Endothelial cell of umbilical vein (primary cell): Measurements from ENCODE around the gene SLC39A8. TPM values are rescaled to one million over a fixed set of nuclear protein-coding genes. Genes with fewer than 3 reads are reported as not detected.

Experiments
- BruUV-seq: library from RNA; stranded (reverse); fragments of 400-500 nt; replicated peaks from 2 replicates; lab custom pipeline; 2021; lab: Mats Ljungman, UMichigan
- CTCF ChIA-PET: fragments of 300-600, 350-600 bp; sonication (Branson Sonifier 250); formaldehyde crosslinking; loops from one replicate; lab custom pipeline; 2021; ENCODE audit warnings: antibody characterized with exemption, inconsistent platforms; lab: Charles Lee
- POLR2A ChIA-PET: fragments of 300-600, 350-600 bp; sonication (Branson Sonifier 250); formaldehyde crosslinking; loops from one replicate; lab custom pipeline; 2021; ENCODE audit warnings: antibody characterized with exemption, inconsistent platforms; lab: Charles Lee
- DNase-seq: peaks from one replicate; pipeline ENCODE4 v3.0.0-alpha.2; 2011; ENCODE audit warnings: low read depth, low spot score
- FAIRE-seq: peaks from 2 replicates; lab custom pipeline; 2011; peaks lifted over from hg19 to GRCh38; lab: Jason Lieb, UNC
- H2AFZ ChIP-seq: 2 replicates; pipeline ENCODE4 v1.6.0; 2012; ENCODE audit warnings: low read depth, low read length, control low read depth, inconsistent platforms
- H3K27ac ChIP-seq: 2 replicates; pipeline ENCODE4 v1.5.1; 2011; ENCODE audit warnings: low read depth, mild to moderate bottlenecking, control low read depth, low read length, moderate library complexity; ENCODE audit not compliant: insufficient read depth
- H3K27me3 ChIP-seq, 2 experiments: 2 replicates each; pipeline versions ENCODE4 v1.6.0 to v1.6.1; 2011; ENCODE audit warnings: low read length in 2 of 2, mixed read lengths in 1 of 2; ENCODE audit not compliant: control insufficient read depth in 2 of 2, insufficient read depth in 2 of 2
- H3K36me3 ChIP-seq, 2 experiments: 2 replicates in 1 of 2; 3 replicates in 1 of 2; pipeline ENCODE4 v1.5.1; 2011; ENCODE audit warnings: low read length in 2 of 2, mild to moderate bottlenecking in 1 of 2, moderate library complexity in 1 of 2; ENCODE audit not compliant: control insufficient read depth in 2 of 2, insufficient read depth in 2 of 2; ENCODE audit errors: extremely low read depth in 1 of 2
- H3K4me1 ChIP-seq: 3 replicates; pipeline ENCODE4 v1.5.1; 2011; ENCODE audit warnings: mild to moderate bottlenecking, low read length; ENCODE audit not compliant: control insufficient read depth, insufficient read depth; ENCODE audit errors: extremely low read depth
- H3K4me2 ChIP-seq: 2 replicates; pipeline ENCODE4 v1.6.1; 2011; ENCODE audit warnings: low read length, control low read depth, mixed read lengths; ENCODE audit not compliant: insufficient read depth
- H3K4me3 ChIP-seq, 3 experiments: fragments of 200-600 bp in 1 of 3; sonication (generic), shearing (Covaris generic) in 1 of 3; replicated peaks in 1 of 3; 2 replicates each; pipeline ENCODE4 v1.5.1; 2011 to 2016; ENCODE audit warnings: control low read depth in 3 of 3, low read length in 3 of 3, mild to moderate bottlenecking in 2 of 3, inconsistent platforms in 1 of 3, low read depth in 1 of 3, moderate library complexity in 1 of 3; ENCODE audit not compliant: insufficient read depth in 1 of 3
- H3K79me2 ChIP-seq: 2 replicates; pipeline ENCODE4 v1.6.0; 2012; ENCODE audit warnings: low read length, inconsistent platforms; ENCODE audit not compliant: control insufficient read depth, insufficient read depth
- H3K9ac ChIP-seq: replicated peaks from 2 replicates; pipeline ENCODE3; 2011; ENCODE audit warnings: low read length, control low read depth; ENCODE audit not compliant: insufficient read depth; ENCODE audit errors: extremely low read depth
- H3K9me1 ChIP-seq: replicated peaks from 3 replicates; pipeline ENCODE4 v1.6.0; 2011; ENCODE audit warnings: mild to moderate bottlenecking, low read length; ENCODE audit not compliant: control insufficient read depth, insufficient read depth; ENCODE audit errors: extremely low read depth
- H3K9me3 ChIP-seq: replicated peaks from 2 replicates; pipeline ENCODE4 v1.5.1; 2012; ENCODE audit warnings: low read length, inconsistent platforms; ENCODE audit not compliant: control insufficient read depth, insufficient read depth
- H4K20me1 ChIP-seq: replicated peaks from 2 replicates; pipeline ENCODE3; 2011; ENCODE audit warnings: mild to moderate bottlenecking, low read length; ENCODE audit not compliant: control insufficient read depth, insufficient read depth; ENCODE audit errors: extremely low read depth
- EZH2 ChIP-seq: IDR thresholded peaks from 2 replicates; pipeline ENCODE4 v1.6.1; 2012; ENCODE audit warnings: borderline replicate concordance, low read depth, mild to moderate bottlenecking, moderate library complexity, low read length, inconsistent platforms; ENCODE audit not compliant: severe bottlenecking
- FOS ChIP-seq: IDR thresholded peaks from 2 replicates; pipeline ENCODE4 v1.6.1; 2011; ENCODE audit warnings: mild to moderate bottlenecking, low read length, moderate library complexity, borderline replicate concordance; ENCODE audit not compliant: insufficient read depth
- GATA2 ChIP-seq: IDR thresholded peaks from 2 replicates; pipeline ENCODE4 v1.7.0; 2011; ENCODE audit warnings: low read depth, mild to moderate bottlenecking, moderate library complexity, mixed read lengths, low read length; ENCODE audit not compliant: insufficient read length, insufficient read depth
- JUN ChIP-seq: IDR thresholded peaks from 2 replicates; pipeline ENCODE4 v1.6.1; 2011; ENCODE audit warnings: borderline replicate concordance, low read depth; ENCODE audit not compliant: insufficient read length, insufficient read depth
- MYC ChIP-seq: IDR thresholded peaks from one replicate; pipeline ENCODE4 v1.6.1; 2011; ENCODE audit warnings: mild to moderate bottlenecking, low read depth, low read length
- POLR2A ChIP-seq: IDR thresholded peaks from 2 replicates; pipeline ENCODE4 v1.6.1; 2012; ENCODE audit warnings: low read depth, mild to moderate bottlenecking, control low read depth, low read length
- POLR2AphosphoS5 ChIP-seq: IDR thresholded peaks from 2 replicates; pipeline ENCODE4 v1.6.1; 2012; ENCODE audit warnings: low read depth, mild to moderate bottlenecking, control low read depth, low read length, moderate library complexity; ENCODE audit not compliant: insufficient read depth
- dilution Hi-C: fragments of 300-500 bp; cut with MboI; formaldehyde crosslinking; loops from one replicate; pipeline ENCODE4 v1.15.0; 2019; ENCODE audit warnings: low sequenced_read_pairs; ENCODE audit not compliant: extremely low pct_ligation_motif_present
- intact Hi-C: fragments of 100-400 bp; cut with micrococcal nuclease; formaldehyde crosslinking; loops from one replicate; pipeline ENCODE4 v1.10.0; 2022
- polyA plus RNA-seq, 4 experiments: library from polyadenylated mRNA; depleted of rRNA in 3 of 4; stranded (reverse) in 3 of 4; unstranded in 1 of 4; fragments of >200 nt; gene quantifications; 2 replicates each; pipeline versions ENCODE4 v1.2.1 to v1.2.3, GENCODE V29; 2011 to 2012; ENCODE audit warnings: missing spikeins in 1 of 4
- total RNA-seq: library from RNA; stranded (reverse); gene quantifications from 2 replicates; pipeline ENCODE4 v1.2.3, GENCODE V29; 2021
- TF ChIP-seq, protein P1 (sequence below), 2 donors: IDR thresholded peaks; 1 replicate in 1 of 2; 2 replicates in 1 of 2; pipeline ENCODE4 v1.5.1; 2011; ENCODE audit warnings: low read length in 2 of 2, mild to moderate bottlenecking in 2 of 2, moderate library complexity in 2 of 2, control low read depth in 1 of 2, inconsistent platforms in 1 of 2, low read depth in 1 of 2; ENCODE audit not compliant: insufficient read depth in 1 of 2; ENCODE audit errors: extremely low read depth in 1 of 2
- TF ChIP-seq, protein P2 (sequence below): IDR thresholded peaks from 2 replicates; pipeline ENCODE4 v1.6.1; 2011; ENCODE audit not compliant: insufficient read depth, insufficient read length

Gene SLC39A8
- total and polyA plus RNA-seq, 2 donors (not counting 3 experiments of a cell fraction or from before 2014, with no cell fraction given), result 1.7 to 6.7 TPM

DNA sequence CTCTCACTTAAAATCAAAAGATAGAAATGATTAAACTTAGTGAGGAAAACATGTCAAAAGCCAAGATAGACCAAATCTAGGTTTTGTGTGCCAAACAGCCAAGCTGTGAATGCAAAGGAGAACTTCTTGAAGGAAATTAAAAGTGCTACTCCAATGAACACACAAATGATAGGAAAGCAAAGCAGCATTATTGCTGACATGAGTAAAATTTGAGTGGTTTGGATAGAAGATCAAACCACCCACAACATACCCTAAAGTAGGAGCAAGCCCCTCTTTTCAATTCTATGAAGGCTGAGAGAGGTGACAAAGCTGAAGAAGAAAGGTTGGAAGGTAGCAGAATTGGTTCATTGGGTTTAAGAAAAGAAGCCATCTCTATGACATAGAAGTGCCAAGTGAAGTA, 56.8 kb downstream of the SLC39A8 start:
- Histone ChIP-seq H3K4me3 (no peak overlapping the region), H3K27ac (no peak overlapping the region), H2AFZ (no peak overlapping the region), H4K20me1 (no peaks in the 10 kb centered on the region), H3K4me2 (no peak overlapping the region), H3K27me3 (no peaks in the 10 kb centered on the region), H3K79me2 (no peaks in the 10 kb centered on the region), H3K36me3 (no peaks in the 10 kb centered on the region), H3K9me3 (no peaks in the 10 kb centered on the region), H3K9ac (no peak overlapping the region), H3K4me1 (no peaks in the 10 kb centered on the region), H3K9me1 (no peaks in the 10 kb centered on the region)
- DNase-seq (no peak), FAIRE-seq (no peak)
- POLR2A ChIA-PET, result no interaction called here
- dilution Hi-C loops (no loop called here), intact Hi-C loops (no loop called here)
- no TSS peak for BruUV-seq
- CTCF ChIA-PET, result no interaction called here
- TF ChIP-seq GATA2 (no peak), JUN (no peak), MYC (no peak), EZH2 (no peak), FOS (no peak), POLR2A (no peak)
- TF ChIP-seq, protein P1, sequence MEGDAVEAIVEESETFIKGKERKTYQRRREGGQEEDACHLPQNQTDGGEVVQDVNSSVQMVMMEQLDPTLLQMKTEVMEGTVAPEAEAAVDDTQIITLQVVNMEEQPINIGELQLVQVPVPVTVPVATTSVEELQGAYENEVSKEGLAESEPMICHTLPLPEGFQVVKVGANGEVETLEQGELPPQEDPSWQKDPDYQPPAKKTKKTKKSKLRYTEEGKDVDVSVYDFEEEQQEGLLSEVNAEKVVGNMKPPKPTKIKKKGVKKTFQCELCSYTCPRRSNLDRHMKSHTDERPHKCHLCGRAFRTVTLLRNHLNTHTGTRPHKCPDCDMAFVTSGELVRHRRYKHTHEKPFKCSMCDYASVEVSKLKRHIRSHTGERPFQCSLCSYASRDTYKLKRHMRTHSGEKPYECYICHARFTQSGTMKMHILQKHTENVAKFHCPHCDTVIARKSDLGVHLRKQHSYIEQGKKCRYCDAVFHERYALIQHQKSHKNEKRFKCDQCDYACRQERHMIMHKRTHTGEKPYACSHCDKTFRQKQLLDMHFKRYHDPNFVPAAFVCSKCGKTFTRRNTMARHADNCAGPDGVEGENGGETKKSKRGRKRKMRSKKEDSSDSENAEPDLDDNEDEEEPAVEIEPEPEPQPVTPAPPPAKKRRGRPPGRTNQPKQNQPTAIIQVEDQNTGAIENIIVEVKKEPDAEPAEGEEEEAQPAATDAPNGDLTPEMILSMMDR (IDR thresholded peaks at IDR 0.05; ENCODE audit: extremely low read depth in 1 of 2, insufficient read depth in 1 of 2, low read depth in 1 of 2, low read length in 2 of 2), result no peak

DNA sequence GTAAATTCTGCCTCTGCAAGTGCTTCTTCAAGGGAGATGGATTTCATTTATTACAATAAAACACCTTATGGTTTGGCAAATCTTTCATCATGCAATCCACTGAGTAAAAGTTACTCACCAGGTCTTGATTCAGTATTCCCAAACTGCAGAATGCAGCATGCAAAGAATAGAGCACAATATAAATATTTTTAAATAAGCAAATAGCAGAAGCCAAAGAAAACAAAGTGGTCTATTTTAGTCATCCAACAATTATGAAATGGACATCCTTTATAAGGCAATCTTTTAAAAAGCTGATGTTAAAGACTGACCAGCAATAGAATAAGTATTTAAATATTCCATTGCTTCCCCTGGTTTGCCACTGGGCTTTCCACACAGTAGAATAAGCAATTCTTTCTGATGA, 59.5 kb downstream of the SLC39A8 start:
- intact Hi-C loops, result no loop called here
- Histone ChIP-seq H3K27ac (no peak overlapping the region), H4K20me1 (no peaks in the 10 kb centered on the region), H3K9me1 (no peaks in the 10 kb centered on the region), H3K9me3 (no peaks in the 10 kb centered on the region), H2AFZ (no peak overlapping the region), H3K27me3 (no peaks in the 10 kb centered on the region), H3K9ac (no peak overlapping the region), H3K4me2 (no peak overlapping the region), H3K36me3 (no peaks in the 10 kb centered on the region), H3K4me1 (no peaks in the 10 kb centered on the region), H3K4me3 (no peak overlapping the region), H3K79me2 (no peaks in the 10 kb centered on the region)
- FAIRE-seq, result no peak
- TF ChIP-seq, protein P1 (IDR thresholded peaks at IDR 0.05; ENCODE audit: extremely low read depth in 1 of 2, insufficient read depth in 1 of 2, low read depth in 1 of 2, low read length in 2 of 2), result no peak
- TF ChIP-seq, protein P2, sequence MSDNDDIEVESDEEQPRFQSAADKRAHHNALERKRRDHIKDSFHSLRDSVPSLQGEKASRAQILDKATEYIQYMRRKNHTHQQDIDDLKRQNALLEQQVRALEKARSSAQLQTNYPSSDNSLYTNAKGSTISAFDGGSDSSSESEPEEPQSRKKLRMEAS, result no peak
- TF ChIP-seq MYC (no peak), JUN (no peak), POLR2AphosphoS5 (no peak), POLR2A (no peak), GATA2 (no peak), FOS (no peak), EZH2 (no peak)
- ChIA-PET POLR2A (no interaction called here), CTCF (interaction anchor here (1.9 kb wide), 1 partner anchor 10 kb away, joined by 5 read pairs; no protein-coding TSS in a partner anchor)
- DNase-seq, result peak; percentile 11
- BruUV-seq, result no TSS peak
- dilution Hi-C loops, result no loop called here
